Prostate gland (tissue), 2 donors: Measurements from ENCODE around the gene LRRC4B. TPM values are rescaled to one million over a fixed set of nuclear protein-coding genes. Genes with fewer than 3 reads are reported as not detected.

Experiments
- DNase-seq: peaks from one replicate; pipeline ENCODE4 v3.0.0-alpha.2; 2019; ENCODE audit warnings: low spot score
- H3K27ac ChIP-seq, 2 donors: fragments of 200-600 bp; sonication (generic); 2 replicates each; pipeline ENCODE4 v1.5.1; 2017 to 2019
- H3K27me3 ChIP-seq: fragments of 200-600 bp; sonication (generic); replicated peaks from 2 replicates; pipeline ENCODE4 v1.5.1; 2019; ENCODE audit not compliant: insufficient read depth
- H3K36me3 ChIP-seq, 2 donors: fragments of 200-600 bp; sonication (generic); 1 replicate in 1 of 2; 2 replicates in 1 of 2; pipeline versions ENCODE4 v1.5.1 to v1.8.1; 2017 to 2019
- H3K4me1 ChIP-seq: fragments of 200-600 bp; sonication (generic); replicated peaks from 2 replicates; pipeline ENCODE4 v1.5.1; 2019
- H3K4me3 ChIP-seq, 2 donors: fragments of 200-600 bp; sonication (generic); 2 replicates each; pipeline ENCODE4 v1.5.1; 2017 to 2019
- H3K9me3 ChIP-seq: fragments of 200-600 bp; sonication (generic); 2 replicates; pipeline ENCODE4 v1.5.1; 2017
- CTCF ChIP-seq, 4 experiments: fragments of 200-600 bp in 2 of 4; fragments of 450-650 bp in 2 of 4; sonication (generic) in 2 of 4; IDR thresholded peaks; 1 replicate in 3 of 4; 2 replicates in 1 of 4; pipeline ENCODE4 v1.5.1; 2016 to 2019; ENCODE audit warnings: antibody characterized with exemption in 4 of 4, mild to moderate bottlenecking in 2 of 4, moderate library complexity in 2 of 4
- POLR2A ChIP-seq: fragments of 450-650 bp; IDR thresholded peaks from one replicate; pipeline ENCODE4 v1.6.1; 2016; ENCODE audit warnings: antibody characterized with exemption, mild to moderate bottlenecking
- POLR2AphosphoS5 ChIP-seq: sonication (generic); formaldehyde crosslinking; IDR thresholded peaks from one replicate; pipeline ENCODE4 v1.6.1; 2017; ENCODE audit warnings: antibody characterized with exemption
- WGBS: methylation state at CpG from one replicate; pipeline ENCODE4 v1.1.5; 2018; 5-methylcytosine and 5-hydroxymethylcytosine counted together
- intact Hi-C: fragments of 100-400 bp; cut with DNase I; formaldehyde crosslinking; loops from one replicate; pipeline ENCODE4 v1.14.2; 2022
- total RNA-seq, 2 donors: library from RNA; depleted of rRNA; stranded (reverse); fragments of >200 nt; gene quantifications; one replicate each; pipeline ENCODE4 v1.1.0, GENCODE V29; 2016

Gene LRRC4B
- total RNA-seq, 2 donors from 2014 or later: 5.6 to 7.9 TPM

DNA sequence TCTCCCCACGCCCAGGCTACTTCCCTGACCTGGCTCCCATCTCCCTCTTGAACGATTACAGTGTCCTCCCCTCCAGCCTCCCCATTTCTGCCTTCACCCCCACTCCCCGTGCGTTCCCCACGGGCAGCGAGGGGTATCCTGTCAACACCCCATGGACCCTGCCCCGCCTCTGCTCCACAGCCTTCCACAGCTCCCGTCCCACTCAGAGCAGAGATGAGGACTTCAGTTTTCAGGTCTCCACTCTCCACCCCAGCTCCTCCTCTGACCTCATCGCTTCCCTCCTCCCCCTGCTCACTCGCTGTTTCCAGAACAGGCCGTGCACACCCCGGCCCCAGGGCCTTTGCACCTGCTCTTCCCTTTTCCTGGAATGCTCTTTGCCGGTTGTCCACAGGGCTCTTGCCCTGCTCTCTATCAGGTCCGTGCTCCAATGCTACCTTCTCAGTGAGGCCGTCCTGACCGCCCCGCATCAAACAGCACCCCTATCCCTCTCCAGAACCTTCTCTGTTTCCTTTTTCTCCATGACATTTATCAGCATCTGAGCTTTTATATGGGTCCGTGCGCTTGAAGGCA is 15.0 kb downstream of the LRRC4B start:
- no peaks in the 10 kb centered on the region for H3K36me3 ChIP-seq
- 75% methylated on average over 19 of the region's 19 CpGs for WGBS
- peaks cover 27% of the 10 kb centered on the region for H3K27me3 ChIP-seq
- no peak overlapping the region for H3K27ac ChIP-seq
- no peaks in the 10 kb centered on the region for H3K4me1 ChIP-seq
- TF ChIP-seq POLR2A (no peak), POLR2AphosphoS5 (no peak), CTCF (IDR thresholded peaks at IDR 0.05) (no peak)
- no peak overlapping the region for H3K4me3 ChIP-seq
- DNase-seq: no peak
- H3K9me3 ChIP-seq: no peaks in the 10 kb centered on the region
- intact Hi-C loops: no loop called here

DNA sequence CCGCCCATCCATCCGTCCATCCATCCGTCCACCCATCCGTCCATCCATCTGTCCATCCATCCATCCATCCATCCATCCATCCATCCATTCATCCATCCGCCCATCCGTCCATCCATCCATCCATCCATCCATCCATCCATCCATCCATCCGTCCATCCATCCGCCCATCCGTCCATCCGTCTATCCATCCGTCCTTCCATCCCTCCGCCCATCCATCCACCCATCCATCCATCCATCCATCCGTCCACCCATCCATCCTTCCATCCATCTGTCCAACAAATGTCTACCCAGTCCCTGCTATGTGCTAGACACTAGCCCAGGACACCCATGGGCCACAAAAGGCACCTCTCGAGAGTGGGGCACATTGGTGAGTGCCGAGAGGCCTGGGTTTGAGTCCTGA is 15.7 kb downstream of the LRRC4B start:
- no peak for DNase-seq
- Histone ChIP-seq H3K4me3 (no peak overlapping the region), H3K9me3 (no peaks in the 10 kb centered on the region), H3K4me1 (no peaks in the 10 kb centered on the region), H3K36me3 (no peaks in the 10 kb centered on the region), H3K27ac (no peak overlapping the region), H3K27me3 (peaks cover 27% of the 10 kb centered on the region)
- intact Hi-C loops: no loop called here
- 74% methylated on average over 15 of the region's 15 CpGs for WGBS
- TF ChIP-seq POLR2A (no peak), POLR2AphosphoS5 (no peak), CTCF (IDR thresholded peaks at IDR 0.05) (no peak)

GRCh38 chr19:50551715-50552187 is 16.5 kb downstream of the LRRC4B start:
- H3K4me3 ChIP-seq: no peak overlapping the region
- intact Hi-C loops: no loop called here
- H3K9me3 ChIP-seq: no peaks in the 10 kb centered on the region
- DNase-seq: no peak
- no peak for TF ChIP-seq POLR2A
- H3K27ac ChIP-seq: no peak overlapping the region
- H3K27me3 ChIP-seq: peaks cover 22% of the 10 kb centered on the region
- H3K36me3 ChIP-seq: no peaks in the 10 kb centered on the region
- WGBS: under 1% methylated on average over 15 of the region's 22 CpGs
- H3K4me1 ChIP-seq: no peaks in the 10 kb centered on the region

GRCh38 chr19:50551034-50551714 is 17.1 kb downstream of the LRRC4B start:
- no peaks in the 10 kb centered on the region for H3K4me1 ChIP-seq
- H3K27ac ChIP-seq: no peak overlapping the region
- no peaks in the 10 kb centered on the region for H3K36me3 ChIP-seq
- no peak for DNase-seq
- WGBS: 12% methylated on average over 21 of the region's 32 CpGs
- no peak overlapping the region for H3K4me3 ChIP-seq
- H3K9me3 ChIP-seq: no peaks in the 10 kb centered on the region
- TF ChIP-seq POLR2AphosphoS5: no peak
- TF ChIP-seq POLR2A: no peak
- intact Hi-C loops: no loop called here
- H3K27me3 ChIP-seq: peaks cover 20% of the 10 kb centered on the region

- intact Hi-C loops: no loop called here
- Histone ChIP-seq H3K27me3 (peaks cover 17% of the 10 kb centered on the region), H3K36me3 (no peaks in the 10 kb centered on the region), H3K9me3 (no peaks in the 10 kb centered on the region), H3K27ac (no peak overlapping the region), H3K4me1 (no peaks in the 10 kb centered on the region), H3K4me3 (no peak overlapping the region)
- TF ChIP-seq POLR2AphosphoS5 (no peak), CTCF (IDR thresholded peaks at IDR 0.05) (no peak), POLR2A (no peak)
- 62% methylated on average over 8 of the region's 8 CpGs for WGBS
- DNase-seq: no peak
Measured at GRCh38 chr19:50550594-50550966, 17.7 kb downstream of the LRRC4B start.
